Fibroblast of gingiva (primary cell): ENCODE results near the gene FFAR3.

Experiments used
- DNase-seq: peaks from one replicate; pipeline ENCODE4 v3.0.0-alpha.2; 2011; ENCODE audit warnings: low read depth

FFAR3 gene

DNA sequence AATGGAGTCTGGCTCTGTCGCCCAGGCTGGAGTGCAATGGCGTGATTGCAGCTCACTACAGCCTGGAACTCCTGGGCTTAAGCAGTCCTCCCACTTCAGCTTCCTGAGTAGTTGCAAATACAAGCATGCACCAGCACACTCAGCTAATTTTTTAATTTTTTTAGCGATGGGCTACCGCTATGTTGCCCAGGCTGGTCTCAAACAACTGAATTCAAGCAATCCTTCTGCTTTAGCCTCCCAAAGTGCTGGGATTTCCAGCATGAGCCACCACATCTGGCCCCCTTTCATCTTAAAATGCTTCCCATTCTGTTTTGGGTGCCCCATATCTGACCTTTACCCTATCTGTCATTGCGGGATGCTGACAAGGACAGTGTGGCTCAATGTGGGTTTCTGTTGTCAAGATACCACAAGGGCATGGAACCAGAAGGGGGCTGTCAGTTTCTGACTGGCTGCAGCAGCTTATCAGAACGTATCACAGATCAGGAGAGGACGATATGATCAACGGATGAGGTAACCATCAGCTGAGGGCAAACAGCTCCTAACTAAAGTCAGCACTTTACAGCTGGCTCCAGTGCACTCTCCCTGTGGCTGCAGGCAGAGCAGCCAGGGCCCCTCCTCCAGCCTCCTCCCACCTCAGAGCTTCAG is 45.0 kb downstream of the FFAR3 start:
- DNase-seq: no peak

- peak; percentile 35 for DNase-seq
Measured at GRCh38 chr19:35404879-35405622, 46.8 kb downstream of the FFAR3 start.

- DNase-seq: no peak
Measured at GRCh38 chr19:35407619-35408018, 49.4 kb downstream of the FFAR3 start.

DNA sequence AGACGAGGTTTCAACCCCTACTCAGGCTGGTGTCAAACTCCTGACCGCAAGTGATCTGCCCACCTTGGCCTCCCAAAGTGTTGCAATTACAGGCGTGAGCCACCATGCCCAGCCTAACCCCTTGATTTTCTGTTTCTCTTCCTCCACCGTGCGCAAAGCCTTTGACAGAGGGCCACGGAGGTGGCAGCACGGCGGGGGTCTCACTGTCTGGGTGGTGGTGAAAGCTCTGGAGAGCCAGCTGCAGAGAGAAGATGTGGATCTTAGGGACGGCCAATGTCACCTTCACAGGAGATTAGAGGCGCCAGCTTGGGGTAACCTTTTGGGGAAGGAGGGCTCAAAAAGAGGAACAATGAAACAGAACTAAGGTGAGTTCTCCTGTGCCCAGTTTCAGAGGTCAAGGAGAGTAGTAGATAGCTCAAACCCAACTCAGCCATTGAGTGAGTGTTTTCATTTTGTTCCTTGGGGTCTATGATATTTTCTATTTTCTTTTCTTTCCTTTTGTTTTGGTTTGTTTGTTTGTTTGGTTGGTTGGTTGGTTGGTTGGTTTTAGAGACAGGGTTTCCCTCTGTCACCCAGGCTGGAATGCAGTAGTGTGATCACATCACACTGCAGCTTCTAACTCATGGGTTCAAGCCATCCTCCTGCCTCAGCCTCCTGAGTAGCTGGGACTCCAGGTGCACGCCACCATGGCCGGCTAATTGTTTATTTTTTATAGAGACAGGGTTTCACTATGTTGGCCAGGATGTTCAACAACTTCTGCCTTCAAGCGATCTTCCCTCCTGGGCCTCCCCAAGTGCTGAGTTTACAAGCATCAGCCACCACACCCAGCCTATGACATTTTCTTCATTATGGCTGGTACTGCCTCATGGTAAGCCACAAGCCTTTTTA is 50.3 kb downstream of the FFAR3 start:
- no peak for DNase-seq

GRCh38 chr19:35409191-35409590 is 50.9 kb downstream of the FFAR3 start:
- no peak for DNase-seq
